Lung (tissue), 12 donors: ENCODE measurements around the gene ZNF783. TPM values are rescaled to one million over a fixed set of nuclear protein-coding genes. Genes with fewer than 3 reads are reported as not detected.
"Not testable (repeated sequence)": the region's sequence is repeated elsewhere in the genome, so short reads cannot be mapped to it uniquely, and the experiment has no call there.

Experiments
- ATAC-seq: fragments of 200-7000 bp; cut with Tn5 transposase; one replicate; pipeline ENCODE4 v1.9.1; 2020; ENCODE audit warnings: moderate number of reproducible peaks; ENCODE audit not compliant: insufficient read depth, low FRiP score
- DNase-seq, 3 donors: peaks; one replicate each; pipeline ENCODE4 v3.0.0-alpha.2; 2013 to 2017
- H3K27ac ChIP-seq, 2 donors: one replicate each; pipeline ENCODE4 v1.5.1; 2013; ENCODE audit warnings: mild to moderate bottlenecking in 2 of 2, moderate library complexity in 2 of 2, control low read depth in 1 of 2, inconsistent platforms in 1 of 2, low read depth in 1 of 2, low read length in 1 of 2
- H3K27me3 ChIP-seq, 3 donors: one replicate each; pipeline ENCODE4 v1.5.1; 2013; ENCODE audit warnings: low read length in 2 of 3; ENCODE audit not compliant: control insufficient read depth in 3 of 3, insufficient read depth in 3 of 3
- H3K36me3 ChIP-seq, 4 donors: one replicate each; pipeline ENCODE4 v1.5.1; 2013; ENCODE audit warnings: low read length in 4 of 4, mild to moderate bottlenecking in 1 of 4, moderate library complexity in 1 of 4; ENCODE audit not compliant: control insufficient read depth in 4 of 4, insufficient read depth in 4 of 4
- H3K4me1 ChIP-seq, 5 donors: one replicate each; pipeline ENCODE4 v1.5.1; 2013; ENCODE audit warnings: low read length in 5 of 5, mild to moderate bottlenecking in 2 of 5, moderate library complexity in 1 of 5; ENCODE audit not compliant: control insufficient read depth in 5 of 5, insufficient read depth in 5 of 5
- H3K4me3 ChIP-seq: one replicate; pipeline ENCODE4 v1.5.1; 2013; ENCODE audit warnings: mild to moderate bottlenecking, control low read depth, moderate library complexity
- H3K9ac ChIP-seq, 2 donors: one replicate each; pipeline ENCODE4 v1.5.1; 2013; ENCODE audit warnings: low read length in 2 of 2, control low read depth in 1 of 2; ENCODE audit not compliant: insufficient read depth in 1 of 2
- H3K9me3 ChIP-seq, 4 donors: one replicate each; pipeline ENCODE4 v1.5.1; 2013; ENCODE audit warnings: low read length in 3 of 4, mild to moderate bottlenecking in 1 of 4, moderate library complexity in 1 of 4; ENCODE audit not compliant: control insufficient read depth in 4 of 4, insufficient read depth in 3 of 4
- WGBS, 2 donors: extraction: QIAGEN DNeasy Blood & Tissue Kit; methylation state at CpG; one replicate each; pipeline ENCODE4 v1.1.7; 2013; 5-methylcytosine and 5-hydroxymethylcytosine counted together
- polyA plus RNA-seq, 2 donors: library from polyadenylated mRNA; stranded (reverse); fragments of 200-250 nt; gene quantifications; one replicate each; pipeline ENCODE4 v1.2.1, GENCODE V29; 2013
- total RNA-seq, 2 donors: library from RNA; depleted of rRNA in 1 of 2; stranded (reverse); fragments of >200 nt in 1 of 2; gene quantifications; one replicate each; pipeline ENCODE4 v1.2.1, GENCODE V29; 2014 to 2021
- TF ChIP-seq, protein P1 (sequence below): IDR thresholded peaks from 2 replicates; pipeline ENCODE4 v1.5.1; 2012; ENCODE audit warnings: mild to moderate bottlenecking; ENCODE audit errors: control extremely low read depth, extremely low read depth
- donor health status: control.
- donor health status: control.
- donor health status: Bipolar disorder and iron deficiency.
- donor health status: healthy.
- donor health status: DM: yes; HTN: yes; CAD: no.

The ZNF783 gene
- total and polyA plus RNA-seq, 4 donors = 6.2 to 16.3 (median 7.7) TPM

DNA sequence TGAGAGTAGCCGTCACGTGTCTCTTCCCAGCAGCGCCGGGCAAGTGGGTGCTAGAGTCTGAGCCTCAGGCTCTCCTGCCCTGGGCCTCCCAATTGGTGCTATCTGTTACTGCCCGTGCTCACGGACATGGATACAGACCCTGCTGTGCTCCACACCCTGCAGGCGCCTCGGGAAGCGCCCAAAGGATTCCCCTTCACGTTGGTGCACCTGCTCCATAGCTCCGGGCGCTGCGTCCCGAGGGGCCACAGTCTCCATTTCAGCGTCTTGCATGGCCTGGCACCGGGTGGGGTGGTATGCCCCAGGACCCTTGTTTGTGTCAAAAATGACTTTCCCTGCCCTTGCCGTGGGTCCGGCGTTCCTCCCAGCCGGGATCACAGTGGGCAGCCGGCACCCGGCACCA is 36.3 kb upstream of the ZNF783 start:
- Histone ChIP-seq H3K4me3 (no peak overlapping the region), H3K27me3 (no peaks in the 10 kb centered on the region), H3K27ac (no peak overlapping the region), H3K9ac (no peak overlapping the region), H3K36me3 (peaks cover 9 to 40% (median 16%) of the 10 kb centered on the region in 4 donors), H3K9me3 (no peaks in the 10 kb centered on the region), H3K4me1 (no peaks in the 10 kb centered on the region)
- DNase-seq = no peak
- 95 to 96% methylated on average over 22 of the region's 22 CpGs for WGBS, 2 donors
- TF ChIP-seq, protein P1, sequence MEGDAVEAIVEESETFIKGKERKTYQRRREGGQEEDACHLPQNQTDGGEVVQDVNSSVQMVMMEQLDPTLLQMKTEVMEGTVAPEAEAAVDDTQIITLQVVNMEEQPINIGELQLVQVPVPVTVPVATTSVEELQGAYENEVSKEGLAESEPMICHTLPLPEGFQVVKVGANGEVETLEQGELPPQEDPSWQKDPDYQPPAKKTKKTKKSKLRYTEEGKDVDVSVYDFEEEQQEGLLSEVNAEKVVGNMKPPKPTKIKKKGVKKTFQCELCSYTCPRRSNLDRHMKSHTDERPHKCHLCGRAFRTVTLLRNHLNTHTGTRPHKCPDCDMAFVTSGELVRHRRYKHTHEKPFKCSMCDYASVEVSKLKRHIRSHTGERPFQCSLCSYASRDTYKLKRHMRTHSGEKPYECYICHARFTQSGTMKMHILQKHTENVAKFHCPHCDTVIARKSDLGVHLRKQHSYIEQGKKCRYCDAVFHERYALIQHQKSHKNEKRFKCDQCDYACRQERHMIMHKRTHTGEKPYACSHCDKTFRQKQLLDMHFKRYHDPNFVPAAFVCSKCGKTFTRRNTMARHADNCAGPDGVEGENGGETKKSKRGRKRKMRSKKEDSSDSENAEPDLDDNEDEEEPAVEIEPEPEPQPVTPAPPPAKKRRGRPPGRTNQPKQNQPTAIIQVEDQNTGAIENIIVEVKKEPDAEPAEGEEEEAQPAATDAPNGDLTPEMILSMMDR = no peak
- no peak for ATAC-seq

DNA sequence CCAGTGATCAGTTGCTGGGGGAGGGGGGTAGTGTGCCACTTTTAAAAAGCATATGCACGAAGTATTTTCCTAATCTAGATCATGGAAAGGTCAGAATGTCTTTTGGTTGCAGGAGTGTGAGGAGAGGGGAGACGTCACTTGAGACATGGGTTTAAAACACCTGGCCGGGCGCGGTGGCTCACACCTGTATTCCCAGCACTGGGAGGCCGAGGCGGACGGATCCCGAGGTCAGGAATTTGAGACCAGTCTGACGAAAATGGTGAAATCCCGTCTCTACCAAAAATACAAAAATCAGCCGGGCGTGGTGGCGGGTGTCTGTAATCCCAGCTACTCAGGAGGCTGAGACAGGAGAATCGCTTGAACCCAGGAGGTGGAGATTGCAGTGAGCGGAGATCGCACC is 35.6 kb upstream of the ZNF783 start:
- H3K4me3 ChIP-seq, DNase-seq, H3K9me3 ChIP-seq, H3K27ac ChIP-seq, H3K9ac ChIP-seq, H3K27me3 ChIP-seq, ATAC-seq, H3K4me1 ChIP-seq: not testable (repeated sequence)
- WGBS, 2 donors = 94 to 97% methylated on average over 17 of the region's 17 CpGs
- H3K36me3 ChIP-seq = peaks cover 9 to 34% (median 15%) of the 10 kb centered on the region in 4 donors

DNA sequence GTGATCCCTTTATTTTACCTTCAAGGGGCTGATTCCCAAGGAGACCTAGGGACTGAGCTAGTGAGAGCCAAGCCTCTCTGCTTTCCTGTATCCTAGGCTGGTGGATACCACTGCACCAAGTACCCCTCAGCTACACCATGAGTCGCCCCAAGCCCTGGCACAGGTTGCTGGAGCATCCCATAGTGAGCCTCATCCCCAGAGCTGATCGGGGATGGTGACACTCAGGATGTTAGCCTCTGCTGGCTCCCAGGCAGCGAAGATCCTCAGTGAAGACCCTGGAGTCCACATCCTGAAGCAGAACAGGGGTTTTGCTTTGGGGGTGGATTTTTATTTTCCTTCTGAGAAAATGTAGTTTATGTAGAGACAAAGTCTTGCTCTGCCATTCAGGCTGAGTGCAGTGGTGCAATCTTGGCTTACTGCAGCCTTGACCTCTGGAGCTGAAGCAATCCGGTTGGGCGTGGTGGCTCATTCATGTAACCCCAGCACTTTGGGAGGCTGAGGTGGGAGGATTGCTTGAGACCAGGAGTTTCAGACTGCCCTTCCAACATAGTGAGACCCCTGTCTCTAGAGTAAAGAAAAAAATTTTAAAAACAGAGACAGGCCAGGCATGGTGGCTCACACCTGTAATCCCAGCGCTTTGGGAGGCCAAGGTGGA is 35.0 kb upstream of the ZNF783 start:
- Histone ChIP-seq H3K4me3 (no peak overlapping the region), H3K27ac (no peak overlapping the region), H3K4me1 (no peaks in the 10 kb centered on the region), H3K9me3 (no peaks in the 10 kb centered on the region), H3K9ac (no peak overlapping the region), H3K27me3 (no peaks in the 10 kb centered on the region), H3K36me3 (peaks cover 9 to 28% (median 14%) of the 10 kb centered on the region in 4 donors)
- no peak for ATAC-seq
- no peak for DNase-seq
- 82 to 94% methylated on average over 6 of the region's 6 CpGs for WGBS, 2 donors
- TF ChIP-seq, protein P1 = no peak

DNA sequence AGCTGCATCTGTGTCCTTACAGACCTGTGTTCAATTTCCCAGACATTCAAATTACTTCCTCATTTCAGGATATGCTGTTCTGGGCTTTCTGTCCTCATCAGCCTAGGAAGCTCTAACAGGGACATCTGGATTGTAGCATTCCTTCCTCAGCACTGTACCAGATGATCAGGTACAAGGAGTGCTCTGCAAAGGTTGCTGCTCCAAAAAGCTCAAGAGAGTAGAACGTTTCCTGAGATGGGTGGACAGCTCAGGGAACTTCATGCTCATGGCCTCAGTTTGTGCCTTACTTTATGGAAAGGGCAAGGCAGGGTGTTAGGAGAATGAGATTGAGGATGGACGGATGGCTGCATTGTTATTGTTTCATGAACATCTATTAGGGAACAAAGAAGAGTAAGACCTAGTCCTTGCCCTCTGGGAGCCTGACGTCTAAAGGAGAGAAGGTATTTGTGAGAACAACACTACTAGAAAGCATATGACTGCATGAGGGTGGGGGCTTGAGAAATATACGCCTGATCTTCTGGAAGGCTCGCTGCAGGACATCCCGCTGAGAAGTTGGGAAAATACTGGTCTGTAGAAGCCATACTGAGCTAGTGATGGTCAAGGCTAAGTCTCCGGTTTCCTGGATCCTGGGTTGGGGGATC is 33.0 kb upstream of the ZNF783 start:
- no peaks in the 10 kb centered on the region for H3K4me1 ChIP-seq
- H3K36me3 ChIP-seq = peaks cover 3 to 19% (median 10%) of the 10 kb centered on the region in 4 donors
- no peaks in the 10 kb centered on the region for H3K9me3 ChIP-seq
- ATAC-seq (no peak), DNase-seq (no peak)
- H3K27me3 ChIP-seq = no peaks in the 10 kb centered on the region
- no peak overlapping the region for H3K27ac ChIP-seq
- no peak overlapping the region for H3K4me3 ChIP-seq
- no peak overlapping the region for H3K9ac ChIP-seq
- 62 to 64% methylated on average over 7 of the region's 7 CpGs for WGBS, 2 donors
- TF ChIP-seq, protein P1 = no peak
